Germinal center (tissue), 1 donor: ENCODE data around the gene CAV1.

Experiments
- DNase-seq: peaks from one replicate; pipeline ENCODE4 v3.0.0; 2012; ENCODE audit warnings: mixed read lengths, low spot score

The CAV1 gene

GRCh38 chr7:116530107-116530820, 5.4 kb downstream of the CAV1 start:
- no peak for DNase-seq

- DNase-seq: no peak
Measured at GRCh38 chr7:116532102-116532688, 7.4 kb downstream of the CAV1 start.

GRCh38 chr7:116534790-116535189, 10.0 kb downstream of the CAV1 start:
- DNase-seq: no peak

- no peak for DNase-seq
Measured at GRCh38 chr7:116535416-116535815, 10.6 kb downstream of the CAV1 start.

GRCh38 chr7:116538138-116538537, 13.3 kb downstream of the CAV1 start:
- DNase-seq: no peak

GRCh38 chr7:116539879-116540278, 15.0 kb downstream of the CAV1 start:
- no peak for DNase-seq

GRCh38 chr7:116540743-116541142, 15.9 kb downstream of the CAV1 start:
- DNase-seq: no peak

- no peak for DNase-seq
Measured at GRCh38 chr7:116541951-116542350, 17.1 kb downstream of the CAV1 start.

GRCh38 chr7:116542618-116543017, 17.8 kb downstream of the CAV1 start:
- no peak for DNase-seq

- DNase-seq: no peak
Measured at GRCh38 chr7:116543664-116544063, 18.8 kb downstream of the CAV1 start.

GRCh38 chr7:116544487-116544886, 19.7 kb downstream of the CAV1 start:
- no peak for DNase-seq

GRCh38 chr7:116545411-116545993, 20.7 kb downstream of the CAV1 start:
- no peak for DNase-seq

- no peak for DNase-seq
Measured at GRCh38 chr7:116546054-116546453, 21.2 kb downstream of the CAV1 start.

GRCh38 chr7:116546916-116547315, 22.1 kb downstream of the CAV1 start:
- DNase-seq: no peak

- DNase-seq: no peak
Measured at GRCh38 chr7:116547347-116547746, 22.5 kb downstream of the CAV1 start.

- DNase-seq: no peak
Measured at GRCh38 chr7:116548506-116548905, 23.7 kb downstream of the CAV1 start.

- DNase-seq: no peak
Measured at GRCh38 chr7:116549370-116549769, 24.5 kb downstream of the CAV1 start.

- no peak for DNase-seq
Measured at GRCh38 chr7:116551692-116552091, 26.9 kb downstream of the CAV1 start.

GRCh38 chr7:116552602-116553001, 27.8 kb downstream of the CAV1 start:
- no peak for DNase-seq

GRCh38 chr7:116553168-116553964, 28.5 kb downstream of the CAV1 start:
- DNase-seq: no peak

- DNase-seq: no peak
Measured at GRCh38 chr7:116554436-116554835, 29.6 kb downstream of the CAV1 start.

GRCh38 chr7:116554911-116555310, 30.1 kb downstream of the CAV1 start:
- DNase-seq: no peak

- no peak for DNase-seq
Measured at GRCh38 chr7:116557066-116557585, 32.3 kb downstream of the CAV1 start.
